ENCODE results near the gene THY1. TPM values are rescaled to one million over a fixed set of nuclear protein-coding genes. Genes with fewer than 3 reads are reported as not detected.

The THY1 gene
- polyA plus RNA-seq, 1 experiment = 915 TPM

GRCh38 chr11:119427279-119427678 is 4.3 kb upstream of the THY1 start:
- H3K9me3 ChIP-seq (ENCODE audit: control insufficient read depth, insufficient read depth, low read length) = no peaks in the 10 kb centered on the region; the same call in 1 of the 2 replicates
- ChIA-PET CTCF (interaction anchor here (0.8 to 1.4 kb wide), 3 partner anchors 47 to 87 kb away, joined by 3 read pairs; no protein-coding TSS in a partner anchor), POLR2A (no interaction called here)

GRCh38 chr11:119426142-119426541 is 3.2 kb upstream of the THY1 start:
- H3K27ac ChIP-seq (ENCODE audit: low read depth, low read length) = peak overlapping the region; percentile 31
- H3K9me3 ChIP-seq (ENCODE audit: control insufficient read depth, insufficient read depth, low read length) = no peaks in the 10 kb centered on the region; the same call in 1 of the 2 replicates
- H3K27me3 ChIP-seq (ENCODE audit: control insufficient read depth, insufficient read depth, low read length) = peaks cover 5% of the 10 kb centered on the region
- ChIA-PET POLR2A (no interaction called here), CTCF (interaction anchor here (0.9 to 1.4 kb wide), 2 partner anchors 70 to 86 kb away, joined by 3 read pairs; no protein-coding TSS in a partner anchor)
- no peak overlapping the region for H3K4me3 ChIP-seq (ENCODE audit: low read depth, low read length)
- DNase-seq (ENCODE audit: low read depth, low spot score) = no peak
- TF ChIP-seq CTCF (IDR thresholded peaks at IDR 0.05; ENCODE audit: low read depth, low read length) = no peak

More at GRCh38 chr11:119427279-119427678, 4.3 kb upstream of the THY1 start:
- no peak overlapping the region for H3K27ac ChIP-seq (ENCODE audit: low read depth, low read length)
- no peak for TF ChIP-seq CTCF (IDR thresholded peaks at IDR 0.05; ENCODE audit: low read depth, low read length)
- no peak overlapping the region for H3K4me3 ChIP-seq (ENCODE audit: low read depth, low read length)
- DNase-seq (ENCODE audit: low read depth, low spot score) = no peak
- peaks cover 5% of the 10 kb centered on the region for H3K27me3 ChIP-seq (ENCODE audit: control insufficient read depth, insufficient read depth, low read length)

GRCh38 chr11:119424775-119425174 is 1.8 kb upstream of the THY1 start:
- DNase-seq (ENCODE audit: low read depth, low spot score) = no peak
- CTCF ChIA-PET = interaction anchor here (0.8 to 3.4 kb wide), 3 partner anchors 50 to 305 kb away, joined by 3 to 15 read pairs (median 3); no protein-coding TSS in a partner anchor
- POLR2A ChIA-PET = interaction anchor here (0.7 kb wide), 1 partner anchor 8 kb away, joined by 4 read pairs; no protein-coding TSS in a partner anchor
- Histone ChIP-seq H3K27ac (ENCODE audit: low read depth, low read length) (no peak overlapping the region), H3K9me3 (ENCODE audit: control insufficient read depth, insufficient read depth, low read length) (no peaks in the 10 kb centered on the region; the same call in 1 of the 2 replicates), H3K27me3 (ENCODE audit: control insufficient read depth, insufficient read depth, low read length) (peaks cover 5% of the 10 kb centered on the region), H3K4me3 (ENCODE audit: low read depth, low read length) (no peak overlapping the region)
- TF ChIP-seq CTCF (IDR thresholded peaks at IDR 0.05; ENCODE audit: low read depth, low read length) = no peak

GRCh38 chr11:119424276-119424675 is 1.3 kb upstream of the THY1 start:
- ChIA-PET CTCF (interaction anchor here (0.8 to 3.4 kb wide), 3 partner anchors 51 to 305 kb away, joined by 3 to 15 read pairs (median 3); no protein-coding TSS in a partner anchor), POLR2A (interaction anchor here (0.7 to 3.7 kb wide), 2 partner anchors 9 to 50 kb away, joined by 4 to 18 read pairs; no protein-coding TSS in a partner anchor)
- Histone ChIP-seq H3K27me3 (ENCODE audit: control insufficient read depth, insufficient read depth, low read length) (peaks cover under 1% of the 10 kb centered on the region), H3K9me3 (ENCODE audit: control insufficient read depth, insufficient read depth, low read length) (no peaks in the 10 kb centered on the region; the same call in 1 of the 2 replicates), H3K27ac (ENCODE audit: low read depth, low read length) (no peak overlapping the region), H3K4me3 (ENCODE audit: low read depth, low read length) (no peak overlapping the region)
- DNase-seq (ENCODE audit: low read depth, low spot score) = no peak
- no peak for TF ChIP-seq CTCF (IDR thresholded peaks at IDR 0.05; ENCODE audit: low read depth, low read length)

GRCh38 chr11:119423509-119424254 is 710 bp upstream of the THY1 start:
- H3K27ac ChIP-seq (ENCODE audit: low read depth, low read length) = no peak overlapping the region
- no peak for TF ChIP-seq CTCF (IDR thresholded peaks at IDR 0.05; ENCODE audit: low read depth, low read length)
- ChIA-PET CTCF (interaction anchor here (3.4 kb wide), 1 partner anchor 51 kb away, joined by 15 read pairs; no protein-coding TSS in a partner anchor), POLR2A (interaction anchor here (1.1 to 3.7 kb wide), 5 partner anchors 10 to 51 kb away, joined by 3 to 18 read pairs (median 13); no protein-coding TSS in a partner anchor)
- no peak for DNase-seq (ENCODE audit: low read depth, low spot score)
- H3K9me3 ChIP-seq (ENCODE audit: control insufficient read depth, insufficient read depth, low read length) = no peaks in the 10 kb centered on the region; the same call in 1 of the 2 replicates
- peak overlapping the region; percentile 89 for H3K4me3 ChIP-seq (ENCODE audit: low read depth, low read length)
- no peaks in the 10 kb centered on the region for H3K27me3 ChIP-seq (ENCODE audit: control insufficient read depth, insufficient read depth, low read length)
